Measurements from ENCODE around the gene PLEKHM3. TPM values are rescaled to one million over a fixed set of nuclear protein-coding genes. Genes with fewer than 3 reads are reported as not detected.
A peak's percentile ranks its signal among the peaks of the same experiment; 100 is the strongest.

The PLEKHM3 gene
- total and polyA plus RNA-seq, 4 donors: 3.0 to 18.3 (median 5.5) TPM

GRCh38 chr2:207777124-207777523 lies 248.2 kb downstream of the PLEKHM3 start:
- H3K4me1 ChIP-seq (ENCODE audit: control insufficient read depth in 4 of 4, insufficient read depth in 4 of 4, low read length in 3 of 4): peaks cover 2 to 47% (median 35%) of the 10 kb centered on the region in 4 donors
- no peaks in the 10 kb centered on the region for H3K27me3 ChIP-seq (ENCODE audit: control insufficient read depth in 4 of 4, insufficient read depth in 4 of 4, low read length in 3 of 4)
- peak overlapping the region in 1 of 2 donors; percentile 16 for H3K27ac ChIP-seq (ENCODE audit: low read depth in 1 of 2, low read length in 2 of 2)
- H3K9me3 ChIP-seq (ENCODE audit: control insufficient read depth in 4 of 4, low read length in 3 of 4): no peaks in the 10 kb centered on the region
- no peak overlapping the region for H3K4me3 ChIP-seq (ENCODE audit: low read depth in 1 of 3, low read length in 3 of 3)
- no peak overlapping the region for H3K9ac ChIP-seq (ENCODE audit: low read depth in 1 of 2, low read length in 2 of 2)
- DNase-seq (ENCODE audit: low spot score): no peak
- WGBS: 78% methylated on average over 6 of the region's 6 CpGs
- no peaks in the 10 kb centered on the region for H3K36me3 ChIP-seq (ENCODE audit: control insufficient read depth in 4 of 4, insufficient read depth in 3 of 4, low read depth in 1 of 4, low read length in 3 of 4)
- TF ChIP-seq HNF4A (conservative IDR thresholded peaks at IDR 0.05) (peak in 1 of 2 donors; percentile 3), JUND (IDR thresholded peaks at IDR 0.05) (no peak)

GRCh38 chr2:207775473-207775872 lies 249.9 kb downstream of the PLEKHM3 start:
- no peaks in the 10 kb centered on the region for H3K9me3 ChIP-seq (ENCODE audit: control insufficient read depth in 4 of 4, low read length in 3 of 4)
- no peaks in the 10 kb centered on the region for H3K27me3 ChIP-seq (ENCODE audit: control insufficient read depth in 4 of 4, insufficient read depth in 4 of 4, low read length in 3 of 4)
- no peak overlapping the region for H3K9ac ChIP-seq (ENCODE audit: low read depth in 1 of 2, low read length in 2 of 2)
- TF ChIP-seq GABPA (IDR thresholded peaks at IDR 0.05 in 1 of 2, conservative IDR thresholded peaks at IDR 0.05 in 1 of 2) (no peak), JUND (IDR thresholded peaks at IDR 0.05) (peak; percentile 58 to 84), HNF4A (conservative IDR thresholded peaks at IDR 0.05) (peak; percentile 97 to 98), CTCF (IDR thresholded peaks at IDR 0.05; ENCODE audit: low read depth, low read length, missing input control) (no peak), ATF3 (IDR thresholded peaks at IDR 0.05) (no peak), SP1 (IDR thresholded peaks at IDR 0.05) (peak; percentile 95), RAD21 (IDR thresholded peaks at IDR 0.05) (peak; percentile 56 to 67), TAF1 (conservative IDR thresholded peaks at IDR 0.05) (no peak), MAX (IDR thresholded peaks at IDR 0.05) (peak; percentile 69), EGR1 (IDR thresholded peaks at IDR 0.05; ENCODE audit: low read depth in 2 of 2) (peak in 1 of 2 donors; percentile 58), RXRA (IDR thresholded peaks at IDR 0.05) (peak; percentile 80 to 88), YY1 (IDR thresholded peaks at IDR 0.05) (peak; percentile 59), REST (IDR thresholded peaks at IDR 0.05) (peak; percentile 72), FOXA2 (IDR thresholded peaks at IDR 0.05) (peak; percentile 27), FOXA1 (IDR thresholded peaks at IDR 0.05) (peak; percentile 39), ZBTB33 (IDR thresholded peaks at IDR 0.05) (peak; percentile 81), NR2F2 (IDR thresholded peaks at IDR 0.05) (no peak), HNF4G (IDR thresholded peaks at IDR 0.05) (peak; percentile 95)
- 39% methylated on average over 3 of the region's 3 CpGs for WGBS
- H3K4me1 ChIP-seq (ENCODE audit: control insufficient read depth in 4 of 4, insufficient read depth in 4 of 4, low read length in 3 of 4): peaks cover 2 to 48% (median 30%) of the 10 kb centered on the region in 4 donors
- H3K27ac ChIP-seq (ENCODE audit: low read depth in 1 of 2, low read length in 2 of 2): peak overlapping the region; percentile 61 to 82
- H3K36me3 ChIP-seq (ENCODE audit: control insufficient read depth in 4 of 4, insufficient read depth in 3 of 4, low read depth in 1 of 4, low read length in 3 of 4): no peaks in the 10 kb centered on the region
- DNase-seq (ENCODE audit: low spot score): no peak
- no peak overlapping the region for H3K4me3 ChIP-seq (ENCODE audit: low read depth in 1 of 3, low read length in 3 of 3)

Data from liver (tissue), 9 donors.